ENCODE data around the gene SPPL3.

DNA sequence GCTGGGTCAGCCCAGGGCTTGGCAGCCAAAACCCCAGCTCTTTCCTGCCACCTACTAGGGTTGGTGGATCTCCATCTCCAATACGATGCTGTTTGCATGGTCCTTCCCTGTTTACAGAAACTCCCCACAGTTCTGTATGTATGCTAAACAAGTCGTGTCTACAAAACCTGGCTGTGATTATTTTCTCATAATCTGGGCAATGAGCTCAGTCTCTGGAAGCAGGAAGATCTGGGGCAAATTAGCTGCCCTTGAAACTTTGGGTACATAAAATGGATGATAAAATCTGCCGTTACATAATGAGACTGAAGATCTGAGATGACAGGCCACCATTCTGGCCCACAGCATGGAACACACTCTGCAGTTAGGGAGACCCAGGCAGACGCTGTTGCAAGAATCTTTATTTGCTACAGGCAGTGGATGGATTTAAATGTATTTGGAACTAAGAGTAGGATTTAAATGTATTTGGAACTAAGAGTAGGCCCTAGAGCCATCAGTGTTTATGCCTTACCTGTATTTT is 146.9 kb downstream of the SPPL3 start:
- TF ChIP-seq, protein P1, sequence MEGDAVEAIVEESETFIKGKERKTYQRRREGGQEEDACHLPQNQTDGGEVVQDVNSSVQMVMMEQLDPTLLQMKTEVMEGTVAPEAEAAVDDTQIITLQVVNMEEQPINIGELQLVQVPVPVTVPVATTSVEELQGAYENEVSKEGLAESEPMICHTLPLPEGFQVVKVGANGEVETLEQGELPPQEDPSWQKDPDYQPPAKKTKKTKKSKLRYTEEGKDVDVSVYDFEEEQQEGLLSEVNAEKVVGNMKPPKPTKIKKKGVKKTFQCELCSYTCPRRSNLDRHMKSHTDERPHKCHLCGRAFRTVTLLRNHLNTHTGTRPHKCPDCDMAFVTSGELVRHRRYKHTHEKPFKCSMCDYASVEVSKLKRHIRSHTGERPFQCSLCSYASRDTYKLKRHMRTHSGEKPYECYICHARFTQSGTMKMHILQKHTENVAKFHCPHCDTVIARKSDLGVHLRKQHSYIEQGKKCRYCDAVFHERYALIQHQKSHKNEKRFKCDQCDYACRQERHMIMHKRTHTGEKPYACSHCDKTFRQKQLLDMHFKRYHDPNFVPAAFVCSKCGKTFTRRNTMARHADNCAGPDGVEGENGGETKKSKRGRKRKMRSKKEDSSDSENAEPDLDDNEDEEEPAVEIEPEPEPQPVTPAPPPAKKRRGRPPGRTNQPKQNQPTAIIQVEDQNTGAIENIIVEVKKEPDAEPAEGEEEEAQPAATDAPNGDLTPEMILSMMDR (conservative IDR thresholded peaks at IDR 0.05; ENCODE audit: low read depth in 2 of 2): no peak
- TF ChIP-seq, protein P2, sequence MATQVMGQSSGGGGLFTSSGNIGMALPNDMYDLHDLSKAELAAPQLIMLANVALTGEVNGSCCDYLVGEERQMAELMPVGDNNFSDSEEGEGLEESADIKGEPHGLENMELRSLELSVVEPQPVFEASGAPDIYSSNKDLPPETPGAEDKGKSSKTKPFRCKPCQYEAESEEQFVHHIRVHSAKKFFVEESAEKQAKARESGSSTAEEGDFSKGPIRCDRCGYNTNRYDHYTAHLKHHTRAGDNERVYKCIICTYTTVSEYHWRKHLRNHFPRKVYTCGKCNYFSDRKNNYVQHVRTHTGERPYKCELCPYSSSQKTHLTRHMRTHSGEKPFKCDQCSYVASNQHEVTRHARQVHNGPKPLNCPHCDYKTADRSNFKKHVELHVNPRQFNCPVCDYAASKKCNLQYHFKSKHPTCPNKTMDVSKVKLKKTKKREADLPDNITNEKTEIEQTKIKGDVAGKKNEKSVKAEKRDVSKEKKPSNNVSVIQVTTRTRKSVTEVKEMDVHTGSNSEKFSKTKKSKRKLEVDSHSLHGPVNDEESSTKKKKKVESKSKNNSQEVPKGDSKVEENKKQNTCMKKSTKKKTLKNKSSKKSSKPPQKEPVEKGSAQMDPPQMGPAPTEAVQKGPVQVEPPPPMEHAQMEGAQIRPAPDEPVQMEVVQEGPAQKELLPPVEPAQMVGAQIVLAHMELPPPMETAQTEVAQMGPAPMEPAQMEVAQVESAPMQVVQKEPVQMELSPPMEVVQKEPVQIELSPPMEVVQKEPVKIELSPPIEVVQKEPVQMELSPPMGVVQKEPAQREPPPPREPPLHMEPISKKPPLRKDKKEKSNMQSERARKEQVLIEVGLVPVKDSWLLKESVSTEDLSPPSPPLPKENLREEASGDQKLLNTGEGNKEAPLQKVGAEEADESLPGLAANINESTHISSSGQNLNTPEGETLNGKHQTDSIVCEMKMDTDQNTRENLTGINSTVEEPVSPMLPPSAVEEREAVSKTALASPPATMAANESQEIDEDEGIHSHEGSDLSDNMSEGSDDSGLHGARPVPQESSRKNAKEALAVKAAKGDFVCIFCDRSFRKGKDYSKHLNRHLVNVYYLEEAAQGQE (IDR thresholded peaks at IDR 0.05; ENCODE audit: unreplicated experiment): no peak
- TF ChIP-seq EZH2phosphoT487 (IDR thresholded peaks at IDR 0.05; ENCODE audit: unreplicated experiment) (no peak), JUNB (IDR thresholded peaks at IDR 0.05; ENCODE audit: unreplicated experiment) (no peak), ZNF114 (CRISPR knock-in tag; IDR thresholded peaks at IDR 0.05) (no peak), POLR2AphosphoS5 (IDR thresholded peaks at IDR 0.05; ENCODE audit: low read depth) (no peak), EZH2 (IDR thresholded peaks at IDR 0.05; ENCODE audit: low read depth, unreplicated experiment) (no peak), ZNF331 (CRISPR knock-in tag; IDR thresholded peaks at IDR 0.05; ENCODE audit: low read depth) (no peak), STAT1 (IDR thresholded peaks at IDR 0.05; ENCODE audit: unreplicated experiment) (no peak), NANOG (IDR thresholded peaks at IDR 0.05; ENCODE audit: borderline replicate concordance) (no peak)
- TF ChIP-seq, protein P3, sequence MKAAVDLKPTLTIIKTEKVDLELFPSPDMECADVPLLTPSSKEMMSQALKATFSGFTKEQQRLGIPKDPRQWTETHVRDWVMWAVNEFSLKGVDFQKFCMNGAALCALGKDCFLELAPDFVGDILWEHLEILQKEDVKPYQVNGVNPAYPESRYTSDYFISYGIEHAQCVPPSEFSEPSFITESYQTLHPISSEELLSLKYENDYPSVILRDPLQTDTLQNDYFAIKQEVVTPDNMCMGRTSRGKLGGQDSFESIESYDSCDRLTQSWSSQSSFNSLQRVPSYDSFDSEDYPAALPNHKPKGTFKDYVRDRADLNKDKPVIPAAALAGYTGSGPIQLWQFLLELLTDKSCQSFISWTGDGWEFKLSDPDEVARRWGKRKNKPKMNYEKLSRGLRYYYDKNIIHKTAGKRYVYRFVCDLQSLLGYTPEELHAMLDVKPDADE (IDR thresholded peaks at IDR 0.05): no peak

All from GM23338 (cell line).